DOHH2 (cell line): ENCODE data around the gene GTF2H1.

Experiments used
- H3F3A ChIP-seq: fragments of 200-600 bp; sonication (generic), shearing (Covaris generic); 2 replicates; pipeline ENCODE4 v1.6.0; 2016; ENCODE audit warnings: antibody characterized with exemption, mild to moderate bottlenecking; ENCODE audit not compliant: control insufficient read depth, insufficient read depth
- H3K27ac ChIP-seq: fragments of 200-600 bp; sonication (generic); 2 replicates; pipeline ENCODE4 v1.5.1; 2014; ENCODE audit warnings: low read depth, mild to moderate bottlenecking, low read length, moderate library complexity
- H3K27me3 ChIP-seq: fragments of 200-600 bp; sonication (generic); 2 replicates; pipeline ENCODE4 v1.6.1; 2014; ENCODE audit warnings: mild to moderate bottlenecking, low read length, mixed read lengths; ENCODE audit not compliant: control insufficient read depth
- H3K36me3 ChIP-seq: fragments of 200-600 bp; sonication (generic); 2 replicates; pipeline ENCODE4 v1.6.1; 2014; ENCODE audit warnings: mild to moderate bottlenecking, low read length, moderate library complexity, mixed read lengths; ENCODE audit not compliant: control insufficient read depth
- H3K4me1 ChIP-seq: fragments of 200-600 bp; sonication (generic); 2 replicates; pipeline ENCODE4 v1.6.1; 2014; ENCODE audit warnings: mild to moderate bottlenecking, low read length, mixed read lengths; ENCODE audit not compliant: control insufficient read depth
- H3K4me2 ChIP-seq: fragments of 200-600 bp; sonication (generic); 2 replicates; pipeline ENCODE4 v1.6.0; 2014; ENCODE audit warnings: mild to moderate bottlenecking, low read length, moderate library complexity
- H3K4me3 ChIP-seq: fragments of 200-600 bp; sonication (generic); 2 replicates; pipeline ENCODE4 v1.5.1; 2014; ENCODE audit warnings: mild to moderate bottlenecking, low read length, mixed read lengths
- H3K79me2 ChIP-seq: fragments of 200-600 bp; sonication (generic); 2 replicates; pipeline ENCODE4 v1.6.1; 2014; ENCODE audit warnings: mild to moderate bottlenecking, low read length, mixed read lengths; ENCODE audit not compliant: control insufficient read depth
- H3K9me2 ChIP-seq: fragments of 200-600 bp; sonication (generic); replicated peaks from 2 replicates; pipeline ENCODE4 v1.6.1; 2014; ENCODE audit warnings: mild to moderate bottlenecking, low read length, mixed read lengths; ENCODE audit not compliant: control insufficient read depth
- H3K9me3 ChIP-seq: fragments of 200-600 bp; sonication (generic); 2 replicates; pipeline ENCODE4 v1.6.1; 2014; ENCODE audit warnings: antibody characterized with exemption, low read length, mixed read lengths; ENCODE audit not compliant: control insufficient read depth, insufficient read depth
- H4K20me1 ChIP-seq: fragments of 200-600 bp; sonication (generic); 2 replicates; pipeline ENCODE4 v1.6.0; 2014; ENCODE audit warnings: low read depth, mild to moderate bottlenecking, antibody characterized with exemption, low read length, moderate library complexity; ENCODE audit not compliant: control insufficient read depth, insufficient read depth
- EZH2phosphoT487 ChIP-seq: fragments of 200-600 bp; sonication (generic); IDR thresholded peaks from 2 replicates; pipeline ENCODE4 v1.6.1; 2017; ENCODE audit warnings: borderline replicate concordance, mild to moderate bottlenecking, antibody characterized with exemption, low read length, moderate library complexity, mixed read lengths
- TF ChIP-seq, protein P1 (sequence below): fragments of 200-600 bp; sonication (generic); IDR thresholded peaks from one replicate; pipeline ENCODE4 v1.5.1; 2014; ENCODE audit warnings: antibody characterized with exemption, mild to moderate bottlenecking, low read depth, low read length; ENCODE audit not compliant: poor library complexity, severe bottlenecking

GTF2H1 gene

DNA sequence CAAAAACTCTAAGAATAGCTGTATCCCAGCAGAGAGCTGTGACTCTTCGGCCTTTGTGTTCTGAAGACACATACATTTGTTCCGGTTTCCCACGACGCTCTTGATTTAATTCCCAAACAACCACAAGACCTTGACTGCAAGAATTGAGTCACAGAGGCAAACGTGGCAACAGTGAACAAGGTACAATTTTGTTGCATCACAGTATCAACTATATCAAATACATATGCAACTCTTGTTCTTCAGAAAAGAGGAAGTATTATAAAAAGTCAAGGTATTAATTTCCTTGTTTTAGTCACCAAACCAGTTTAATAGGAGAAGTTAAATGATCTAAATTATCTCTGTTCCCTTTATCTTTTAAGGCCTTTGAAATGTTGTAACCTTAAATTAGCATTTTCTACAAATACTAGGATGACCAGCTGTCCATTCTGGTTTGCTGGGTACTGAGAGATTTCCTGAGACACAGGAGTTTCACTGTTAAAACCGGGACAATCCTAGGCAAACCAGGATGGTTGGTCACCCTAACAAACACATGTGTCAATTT is 11.5 kb upstream of the GTF2H1 start:
- Histone ChIP-seq H4K20me1 (no peaks in the 10 kb centered on the region; the same call in 1 of the 2 replicates), H3K79me2 (peaks cover 34% of the 10 kb centered on the region), H3K9me3 (no peaks in the 10 kb centered on the region), H3K4me2 (peak overlapping the region; percentile 46), H3K4me1 (peaks cover 26% of the 10 kb centered on the region), H3K27ac (peak overlapping the region; percentile 31), H3K9me2 (no peaks in the 10 kb centered on the region), H3K27me3 (no peaks in the 10 kb centered on the region), H3K36me3 (peaks cover 76% of the 10 kb centered on the region), H3F3A (0 out of 2 replicates have a peak, but pooled peaks cover 2% of the 10 kb centered on the region), H3K4me3 (no peak overlapping the region)
- TF ChIP-seq EZH2phosphoT487, result no peak
- TF ChIP-seq, protein P1, sequence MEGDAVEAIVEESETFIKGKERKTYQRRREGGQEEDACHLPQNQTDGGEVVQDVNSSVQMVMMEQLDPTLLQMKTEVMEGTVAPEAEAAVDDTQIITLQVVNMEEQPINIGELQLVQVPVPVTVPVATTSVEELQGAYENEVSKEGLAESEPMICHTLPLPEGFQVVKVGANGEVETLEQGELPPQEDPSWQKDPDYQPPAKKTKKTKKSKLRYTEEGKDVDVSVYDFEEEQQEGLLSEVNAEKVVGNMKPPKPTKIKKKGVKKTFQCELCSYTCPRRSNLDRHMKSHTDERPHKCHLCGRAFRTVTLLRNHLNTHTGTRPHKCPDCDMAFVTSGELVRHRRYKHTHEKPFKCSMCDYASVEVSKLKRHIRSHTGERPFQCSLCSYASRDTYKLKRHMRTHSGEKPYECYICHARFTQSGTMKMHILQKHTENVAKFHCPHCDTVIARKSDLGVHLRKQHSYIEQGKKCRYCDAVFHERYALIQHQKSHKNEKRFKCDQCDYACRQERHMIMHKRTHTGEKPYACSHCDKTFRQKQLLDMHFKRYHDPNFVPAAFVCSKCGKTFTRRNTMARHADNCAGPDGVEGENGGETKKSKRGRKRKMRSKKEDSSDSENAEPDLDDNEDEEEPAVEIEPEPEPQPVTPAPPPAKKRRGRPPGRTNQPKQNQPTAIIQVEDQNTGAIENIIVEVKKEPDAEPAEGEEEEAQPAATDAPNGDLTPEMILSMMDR, result no peak

DNA sequence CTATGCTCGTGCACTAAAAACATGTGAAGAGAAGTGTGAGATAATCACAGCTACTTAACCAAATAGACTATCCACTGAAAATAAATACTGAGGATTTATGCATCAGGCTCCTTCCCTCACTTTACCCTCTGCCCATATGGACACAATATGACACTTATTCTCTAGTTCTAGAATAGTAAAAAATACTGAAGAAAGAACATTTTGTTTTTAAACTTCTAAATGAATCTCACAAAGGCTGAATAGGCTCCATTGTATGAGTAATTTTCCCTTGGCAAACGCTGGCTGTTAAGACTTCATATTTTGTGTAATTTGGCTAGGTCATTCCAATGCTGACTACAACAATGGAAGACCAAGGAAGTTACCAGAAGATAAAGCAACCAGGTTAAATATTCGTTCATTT is 10.4 kb upstream of the GTF2H1 start:
- H3K27me3 ChIP-seq, result no peaks in the 10 kb centered on the region
- no peaks in the 10 kb centered on the region for H3K9me2 ChIP-seq
- no peaks in the 10 kb centered on the region; the same call in 1 of the 2 replicates for H4K20me1 ChIP-seq
- TF ChIP-seq, protein P1, result no peak
- no peak for TF ChIP-seq EZH2phosphoT487
- no peak overlapping the region for H3K27ac ChIP-seq
- H3F3A ChIP-seq, result 0 out of 2 replicates have a peak, but pooled peaks cover 2% of the 10 kb centered on the region
- no peak overlapping the region for H3K4me3 ChIP-seq
- peaks cover 26% of the 10 kb centered on the region for H3K4me1 ChIP-seq
- H3K9me3 ChIP-seq, result no peaks in the 10 kb centered on the region
- no peak overlapping the region for H3K4me2 ChIP-seq
- H3K36me3 ChIP-seq, result peaks cover 72% of the 10 kb centered on the region
- H3K79me2 ChIP-seq, result peaks cover 44% of the 10 kb centered on the region

DNA sequence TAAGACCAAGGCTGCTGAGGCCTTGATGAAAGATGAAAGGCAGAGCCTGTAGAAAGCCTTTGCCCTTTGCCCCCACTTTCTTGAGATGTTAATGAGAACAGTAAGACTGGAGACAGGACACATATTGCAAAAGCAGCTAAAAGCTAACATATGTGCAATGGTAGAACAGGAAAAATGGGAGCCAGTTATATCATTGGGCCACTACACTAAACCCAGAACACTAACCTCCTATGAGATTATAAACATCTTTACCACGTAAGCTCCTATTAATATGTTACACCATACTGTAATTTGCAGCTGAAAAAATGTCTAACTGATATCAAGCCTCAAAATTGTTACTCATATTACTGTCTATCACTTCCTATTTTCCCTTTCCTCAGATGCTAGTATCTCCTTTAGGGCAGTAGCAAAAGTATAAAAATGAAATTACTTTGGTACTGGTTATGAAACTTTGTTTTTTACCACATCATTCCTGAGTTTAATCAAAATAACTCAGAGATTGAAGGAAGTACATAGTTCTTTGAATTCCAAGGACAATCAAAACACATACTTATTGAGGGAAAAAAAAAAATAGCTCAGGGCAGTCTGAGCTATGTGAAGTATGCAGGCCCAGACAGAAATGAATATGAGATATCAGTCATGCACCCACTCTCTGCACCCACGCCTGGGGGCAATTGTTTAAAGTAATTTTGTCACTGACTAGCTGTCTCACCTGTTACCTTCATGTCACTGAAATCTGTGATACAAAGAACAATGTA is 9.5 kb upstream of the GTF2H1 start:
- no peak overlapping the region for H3K27ac ChIP-seq
- no peaks in the 10 kb centered on the region for H3K9me3 ChIP-seq
- peaks cover 26% of the 10 kb centered on the region for H3K4me1 ChIP-seq
- H3K4me2 ChIP-seq, result no peak overlapping the region
- TF ChIP-seq, protein P1, result no peak
- no peak for TF ChIP-seq EZH2phosphoT487
- H3K27me3 ChIP-seq, result no peaks in the 10 kb centered on the region
- H3K36me3 ChIP-seq, result peaks cover 70% of the 10 kb centered on the region
- H3K79me2 ChIP-seq, result peaks cover 51% of the 10 kb centered on the region
- no peak overlapping the region for H3K4me3 ChIP-seq
- 0 out of 2 replicates have a peak, but pooled peaks cover 2% of the 10 kb centered on the region for H3F3A ChIP-seq
- no peaks in the 10 kb centered on the region; the same call in none of the 2 replicates for H4K20me1 ChIP-seq
- H3K9me2 ChIP-seq, result no peaks in the 10 kb centered on the region
